Gastrocnemius medialis (tissue), 4 donors: ENCODE data around the gene RYR1. TPM values are rescaled to one million over a fixed set of nuclear protein-coding genes. Genes with fewer than 3 reads are reported as not detected.

Source experiments
- ATAC-seq, 2 donors: fragments of 150-250 bp; one replicate each; pipeline ENCODE4 v1.9.1; 2016
- DNase-seq, 2 donors: peaks; one replicate each; pipeline ENCODE4 v3.0.0-alpha.2; 2019
- H3K27ac ChIP-seq, 4 donors: fragments of 200-600 bp; sonication (generic); 1 replicate in 1 of 4; 2 replicates in 3 of 4; pipeline ENCODE4 v1.5.1; 2016 to 2018; ENCODE audit warnings: mild to moderate bottlenecking in 2 of 4, moderate library complexity in 1 of 4
- H3K27me3 ChIP-seq, 3 donors: fragments of 200-600 bp; sonication (generic) in 2 of 3; 1 replicate in 1 of 3; 2 replicates in 2 of 3; pipeline versions ENCODE4 v1.5.1 to v1.6.0; 2016 to 2019; ENCODE audit warnings: mild to moderate bottlenecking in 1 of 3, moderate library complexity in 1 of 3
- H3K36me3 ChIP-seq, 2 donors: fragments of 200-600 bp; sonication (generic) in 1 of 2; one replicate each; pipeline ENCODE4 v1.5.1; 2017 to 2018
- H3K4me1 ChIP-seq, 2 donors: fragments of 200-600 bp; sonication (generic) in 1 of 2; one replicate each; pipeline ENCODE4 v1.5.1; 2016 to 2017; ENCODE audit warnings: mild to moderate bottlenecking in 2 of 2
- H3K4me3 ChIP-seq, 4 donors: fragments of 200-600 bp; sonication (generic) in 3 of 4; 1 replicate in 1 of 4; 2 replicates in 3 of 4; pipeline ENCODE4 v1.5.1; 2016 to 2019; ENCODE audit warnings: mild to moderate bottlenecking in 2 of 4
- H3K9me3 ChIP-seq, 3 donors: fragments of 200-600 bp; sonication (generic) in 2 of 3; 1 replicate in 1 of 3; 2 replicates in 2 of 3; pipeline ENCODE4 v1.5.1; 2016 to 2019
- POLR2A ChIP-seq, 2 donors: fragments of 450-650 bp; IDR thresholded peaks; one replicate each; pipeline ENCODE4 v1.6.1; 2017; ENCODE audit warnings: antibody characterized with exemption in 2 of 2, mild to moderate bottlenecking in 2 of 2, moderate library complexity in 2 of 2
- in situ Hi-C, 4 donors: fragments of 200-750 bp; cut with MboI; loops; one replicate each; pipeline versions ENCODE4 v1.15.0 to v1.8.0; 2017; ENCODE audit warnings: low sequenced_read_pairs in 4 of 4
- intact Hi-C: fragments of 100-400 bp; cut with DNase I; formaldehyde crosslinking; loops from one replicate; pipeline ENCODE4 v1.15.1; 2023; ENCODE audit warnings: low total_unique reads
- total RNA-seq, 4 donors: library from RNA; depleted of rRNA; stranded (reverse); fragments of >200 nt; gene quantifications; one replicate each; pipeline versions ENCODE4 v1.1.0 to v1.2.3, GENCODE V29; 2016
- TF ChIP-seq, protein P1 (sequence below), 5 experiments: fragments of 450-650 bp in 3 of 5; fragments of 200-600 bp in 2 of 5; sonication (generic) in 2 of 5; IDR thresholded peaks in 4 of 5; conservative IDR thresholded peaks in 1 of 5; 1 replicate in 4 of 5; 2 replicates in 1 of 5; pipeline ENCODE4 v1.5.1; 2016 to 2019; ENCODE audit warnings: antibody characterized with exemption in 5 of 5, mild to moderate bottlenecking in 3 of 5, moderate library complexity in 3 of 5

Gene RYR1
- total RNA-seq, 4 donors from 2014 or later = 607 to 831 (median 724) TPM

DNA sequence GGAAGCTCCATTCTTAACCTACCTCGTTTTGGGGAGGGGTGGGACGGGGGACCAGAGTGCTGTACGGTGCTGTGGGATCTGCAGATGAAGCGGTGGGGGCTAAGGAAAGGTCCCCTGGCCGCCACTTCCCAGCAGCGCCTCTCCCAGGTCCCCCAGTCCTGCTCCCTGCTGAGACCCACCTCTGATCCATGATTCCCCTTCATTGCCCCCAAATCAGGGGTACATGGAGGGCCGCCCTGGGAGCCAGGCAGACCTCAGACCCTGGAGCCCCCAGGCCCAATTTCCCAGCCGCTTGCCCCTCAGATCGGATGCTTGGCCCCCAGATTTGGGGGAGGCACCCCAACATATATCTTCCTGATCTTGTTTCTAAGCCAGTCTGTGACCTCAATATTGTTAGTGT lies 34.4 kb upstream of the RYR1 start:
- intact Hi-C loops = no loop called here
- H3K27me3 ChIP-seq = peaks cover 40 to 53% (median 50%) of the 10 kb centered on the region in 3 donors

DNA sequence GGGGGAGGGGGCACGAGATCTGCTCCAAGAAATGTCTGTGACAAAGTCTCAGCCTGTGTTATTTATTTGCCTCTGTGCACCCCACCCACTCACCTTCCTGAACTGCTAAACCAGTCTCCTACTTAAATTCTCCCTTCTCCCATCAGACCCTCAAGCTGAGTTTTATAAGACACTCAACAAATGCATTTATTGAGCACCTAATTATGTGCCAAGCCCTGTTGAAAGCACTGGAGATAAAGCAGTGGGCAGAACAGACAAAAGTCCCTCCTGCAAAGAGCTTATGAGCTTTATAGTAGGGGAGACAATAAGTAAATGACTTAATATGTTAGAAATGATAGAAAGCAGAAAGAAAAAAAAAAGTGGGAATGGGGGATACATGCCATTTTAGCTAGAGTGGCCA lies 34.0 kb upstream of the RYR1 start:
- no peak for ATAC-seq

More for the DNA sequence above, 34.4 kb upstream of the RYR1 start:
- DNase-seq = no peak
- no peak for ATAC-seq
- TF ChIP-seq, protein P1, sequence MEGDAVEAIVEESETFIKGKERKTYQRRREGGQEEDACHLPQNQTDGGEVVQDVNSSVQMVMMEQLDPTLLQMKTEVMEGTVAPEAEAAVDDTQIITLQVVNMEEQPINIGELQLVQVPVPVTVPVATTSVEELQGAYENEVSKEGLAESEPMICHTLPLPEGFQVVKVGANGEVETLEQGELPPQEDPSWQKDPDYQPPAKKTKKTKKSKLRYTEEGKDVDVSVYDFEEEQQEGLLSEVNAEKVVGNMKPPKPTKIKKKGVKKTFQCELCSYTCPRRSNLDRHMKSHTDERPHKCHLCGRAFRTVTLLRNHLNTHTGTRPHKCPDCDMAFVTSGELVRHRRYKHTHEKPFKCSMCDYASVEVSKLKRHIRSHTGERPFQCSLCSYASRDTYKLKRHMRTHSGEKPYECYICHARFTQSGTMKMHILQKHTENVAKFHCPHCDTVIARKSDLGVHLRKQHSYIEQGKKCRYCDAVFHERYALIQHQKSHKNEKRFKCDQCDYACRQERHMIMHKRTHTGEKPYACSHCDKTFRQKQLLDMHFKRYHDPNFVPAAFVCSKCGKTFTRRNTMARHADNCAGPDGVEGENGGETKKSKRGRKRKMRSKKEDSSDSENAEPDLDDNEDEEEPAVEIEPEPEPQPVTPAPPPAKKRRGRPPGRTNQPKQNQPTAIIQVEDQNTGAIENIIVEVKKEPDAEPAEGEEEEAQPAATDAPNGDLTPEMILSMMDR (IDR thresholded peaks at IDR 0.05 in 4 of 5, conservative IDR thresholded peaks at IDR 0.05 in 1 of 5) = no peak
- TF ChIP-seq POLR2A (IDR thresholded peaks at IDR 0.05) = no peak
- Histone ChIP-seq H3K4me1 (peaks cover 0 to 8% of the 10 kb centered on the region in 2 donors), H3K4me3 (no peak overlapping the region), H3K27ac (no peak overlapping the region), H3K9me3 (no peaks in the 10 kb centered on the region), H3K36me3 (no peaks in the 10 kb centered on the region)
- in situ Hi-C loops = loop anchor here in 1 of 4 donors (25.0 kb wide), 1 partner anchor 438 kb away; the partner anchor contains the start of genes ECH1 and HNRNPL

DNA sequence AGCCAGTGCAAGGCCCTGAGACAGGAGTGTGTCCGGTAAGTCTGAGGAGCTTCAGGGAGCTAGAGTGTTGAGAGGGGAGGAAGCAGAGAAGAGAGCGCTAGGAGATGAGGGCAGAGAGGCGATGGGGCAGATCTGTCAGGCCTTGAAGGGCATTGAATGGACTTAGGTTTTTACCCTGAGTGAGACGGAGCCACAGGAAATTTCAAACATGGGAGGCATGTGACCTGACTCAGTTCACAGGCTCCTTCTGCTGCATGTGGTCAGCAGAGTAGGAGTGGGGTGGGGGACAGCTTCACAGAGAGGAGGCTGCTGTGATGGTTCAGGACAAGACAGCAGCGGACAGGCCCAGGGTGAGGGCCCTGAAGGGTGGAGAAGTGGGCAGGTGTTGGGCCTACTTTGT lies 33.1 kb upstream of the RYR1 start:
- Histone ChIP-seq H3K9me3 (no peaks in the 10 kb centered on the region), H3K4me3 (no peak overlapping the region), H3K36me3 (no peaks in the 10 kb centered on the region), H3K27ac (no peak overlapping the region), H3K27me3 (peaks cover 27 to 41% (median 37%) of the 10 kb centered on the region in 3 donors), H3K4me1 (peaks cover 0 to 9% of the 10 kb centered on the region in 2 donors)
- ATAC-seq (no peak), DNase-seq (no peak)
- in situ Hi-C loops (loop anchor here in 3 of 4 donors (10.0 kb wide), 2 partner anchors 234 to 524 kb away; no protein-coding TSS in a partner anchor), intact Hi-C loops (loop anchor here (5.0 to 10.0 kb wide), 3 partner anchors 54 to 532 kb away; partner anchors contain the start of genes EIF3K, MAP4K1, MRPS12 and SARS2)
- no peak for TF ChIP-seq POLR2A (IDR thresholded peaks at IDR 0.05)
- TF ChIP-seq, protein P1 (IDR thresholded peaks at IDR 0.05 in 4 of 5, conservative IDR thresholded peaks at IDR 0.05 in 1 of 5) = no peak

More for the DNA sequence above, 34.0 kb upstream of the RYR1 start:
- Histone ChIP-seq H3K4me3 (no peak overlapping the region), H3K27me3 (peaks cover 35 to 49% (median 45%) of the 10 kb centered on the region in 3 donors), H3K4me1 (peaks cover 0 to 9% of the 10 kb centered on the region in 2 donors), H3K36me3 (no peaks in the 10 kb centered on the region), H3K9me3 (no peaks in the 10 kb centered on the region), H3K27ac (no peak overlapping the region)
- DNase-seq = no peak
- TF ChIP-seq, protein P1 (IDR thresholded peaks at IDR 0.05 in 4 of 5, conservative IDR thresholded peaks at IDR 0.05 in 1 of 5) = no peak
- TF ChIP-seq POLR2A (IDR thresholded peaks at IDR 0.05) = no peak
- intact Hi-C loops = no loop called here
- in situ Hi-C loops = loop anchor here in 1 of 4 donors (25.0 kb wide), 1 partner anchor 438 kb away; the partner anchor contains the start of genes ECH1 and HNRNPL

DNA sequence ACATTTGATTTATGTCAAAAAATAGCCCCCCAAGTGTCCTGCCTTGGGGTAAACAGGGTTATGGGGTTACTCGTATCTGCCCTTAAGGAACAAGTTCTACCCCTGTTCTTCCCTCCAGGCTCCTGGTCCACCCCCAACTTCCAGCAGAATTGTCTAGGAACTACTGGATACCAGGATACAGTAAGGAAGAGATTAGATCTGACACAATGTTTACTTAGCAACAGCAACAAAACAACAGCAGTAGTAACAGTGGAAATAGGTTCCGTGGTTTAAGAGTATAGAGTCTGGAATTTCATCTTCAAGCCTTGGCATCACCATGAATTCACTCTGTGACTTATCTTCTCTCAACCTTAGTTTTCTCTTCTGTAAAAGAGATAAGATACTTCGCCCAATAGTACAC lies 32.3 kb upstream of the RYR1 start:
- peaks cover 26 to 36% (median 30%) of the 10 kb centered on the region in 3 donors for H3K27me3 ChIP-seq
- no peak for DNase-seq
- H3K27ac ChIP-seq = no peak overlapping the region
- ATAC-seq = no peak
- H3K36me3 ChIP-seq = no peaks in the 10 kb centered on the region
- peaks cover 0 to 9% of the 10 kb centered on the region in 2 donors for H3K4me1 ChIP-seq
- H3K9me3 ChIP-seq = no peaks in the 10 kb centered on the region
- TF ChIP-seq, protein P1 (IDR thresholded peaks at IDR 0.05 in 4 of 5, conservative IDR thresholded peaks at IDR 0.05 in 1 of 5) = no peak
- TF ChIP-seq POLR2A (IDR thresholded peaks at IDR 0.05) = no peak
- intact Hi-C loops = loop anchor here (5.0 to 10.0 kb wide), 3 partner anchors 54 to 531 kb away; partner anchors contain the start of genes EIF3K, MAP4K1, MRPS12 and SARS2
- H3K4me3 ChIP-seq = no peak overlapping the region
- in situ Hi-C loops = loop anchor here in 3 of 4 donors (10.0 kb wide), 2 partner anchors 234 to 524 kb away; no protein-coding TSS in a partner anchor
